Skeletal muscle satellite cell (primary cell): ENCODE results near the gene UQCR10.
A peak's percentile ranks its signal among the peaks of the same experiment; 100 is the strongest.

Source experiments
- H3K27me3 ChIP-seq: 2 replicates; pipeline ENCODE4 v1.7.0; 2013; ENCODE audit warnings: low read length; ENCODE audit not compliant: control insufficient read depth, insufficient read depth
- H3K36me3 ChIP-seq: 2 replicates; pipeline ENCODE4 v1.7.0; 2013; ENCODE audit warnings: mild to moderate bottlenecking, control low read depth, low read length; ENCODE audit not compliant: insufficient read depth
- H3K4me1 ChIP-seq: 2 replicates; pipeline ENCODE4 v1.7.0; 2013; ENCODE audit warnings: low read length; ENCODE audit not compliant: control insufficient read depth, insufficient read depth
- H3K4me2 ChIP-seq: 2 replicates; pipeline ENCODE4 v1.7.0; 2013; ENCODE audit warnings: mild to moderate bottlenecking, low read length
- H3K4me3 ChIP-seq: 2 replicates; pipeline ENCODE4 v1.7.0; 2013; ENCODE audit warnings: low read length
- H3K9ac ChIP-seq: 2 replicates; pipeline ENCODE4 v1.7.0; 2013; ENCODE audit warnings: mild to moderate bottlenecking, low read depth, low read length, moderate library complexity
- H3K9me3 ChIP-seq: replicated peaks from 2 replicates; pipeline ENCODE4 v1.7.0; 2013; ENCODE audit warnings: mild to moderate bottlenecking, control low read depth, low read length

Gene UQCR10

DNA sequence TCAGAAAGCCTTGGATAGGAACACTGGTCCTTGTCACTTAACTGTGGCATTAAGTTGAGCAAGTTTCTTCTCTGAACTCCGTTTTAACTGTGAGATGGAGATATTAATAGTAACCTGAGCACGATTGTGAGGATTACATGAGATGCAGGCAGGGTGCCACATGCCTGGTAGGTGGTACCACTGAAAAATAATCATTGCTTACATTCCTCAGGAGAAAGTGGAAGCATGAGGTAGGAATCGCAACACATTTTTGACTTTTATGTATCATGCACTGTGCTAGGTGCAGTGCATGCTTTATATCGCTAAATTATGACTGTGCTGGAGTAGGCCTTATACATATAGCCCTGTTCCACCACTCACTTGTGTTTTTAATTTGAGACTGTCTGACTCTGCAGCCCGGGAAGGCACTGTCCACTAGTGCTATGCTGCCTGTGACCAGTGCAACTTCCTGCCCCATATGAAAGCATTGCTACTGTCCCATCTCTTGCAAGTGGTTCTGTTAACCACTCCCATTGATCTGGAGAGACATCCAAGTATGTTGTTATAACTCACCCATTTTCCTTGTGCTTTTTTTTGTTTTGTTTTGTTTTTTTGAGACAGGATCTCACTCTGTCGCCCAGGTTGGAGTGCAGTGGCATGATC lies 1.0 kb downstream of the UQCR10 start:
- Histone ChIP-seq H3K4me3 (peak overlapping the region; percentile 89), H3K4me1 (peaks cover 22% of the 10 kb centered on the region), H3K9me3 (no peaks in the 10 kb centered on the region), H3K4me2 (peak overlapping the region; percentile 91), H3K36me3 (peaks cover 14% of the 10 kb centered on the region), H3K9ac (peak overlapping the region; percentile 95), H3K27me3 (no peaks in the 10 kb centered on the region)

DNA sequence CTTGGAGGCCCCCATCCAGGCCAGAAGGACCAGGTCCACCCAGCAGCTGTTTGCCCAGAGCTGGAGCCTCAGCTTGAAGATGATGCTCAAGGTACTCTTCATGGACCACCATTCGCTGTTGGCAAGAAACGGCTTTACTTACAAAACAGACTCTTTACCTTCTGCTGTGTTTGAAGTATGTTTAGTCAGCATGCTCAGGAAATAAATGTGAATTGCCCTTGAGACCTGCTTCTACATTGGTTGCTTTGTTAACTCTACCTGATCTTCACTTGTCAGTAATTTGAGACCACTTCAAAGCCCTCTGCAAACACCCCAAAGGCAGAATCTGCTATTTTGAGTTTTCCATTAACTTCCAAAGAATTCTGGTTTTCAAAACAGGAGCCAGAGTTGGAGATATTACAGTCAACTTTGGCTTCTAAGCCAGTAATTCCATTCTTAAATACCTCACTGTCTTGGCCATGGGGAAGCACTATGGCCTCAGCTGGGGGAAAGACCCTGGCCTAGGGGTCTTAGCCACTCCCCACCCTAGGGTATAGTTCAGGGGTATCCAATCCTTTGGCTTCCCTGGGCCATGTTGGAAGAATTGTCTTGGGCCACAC lies 2.7 kb downstream of the UQCR10 start:
- no peaks in the 10 kb centered on the region for H3K9me3 ChIP-seq
- H3K9ac ChIP-seq, result no peak overlapping the region
- peaks cover 26% of the 10 kb centered on the region for H3K4me1 ChIP-seq
- H3K4me2 ChIP-seq, result no peak overlapping the region
- H3K36me3 ChIP-seq, result peaks cover 14% of the 10 kb centered on the region
- no peaks in the 10 kb centered on the region for H3K27me3 ChIP-seq
- no peak overlapping the region for H3K4me3 ChIP-seq

DNA sequence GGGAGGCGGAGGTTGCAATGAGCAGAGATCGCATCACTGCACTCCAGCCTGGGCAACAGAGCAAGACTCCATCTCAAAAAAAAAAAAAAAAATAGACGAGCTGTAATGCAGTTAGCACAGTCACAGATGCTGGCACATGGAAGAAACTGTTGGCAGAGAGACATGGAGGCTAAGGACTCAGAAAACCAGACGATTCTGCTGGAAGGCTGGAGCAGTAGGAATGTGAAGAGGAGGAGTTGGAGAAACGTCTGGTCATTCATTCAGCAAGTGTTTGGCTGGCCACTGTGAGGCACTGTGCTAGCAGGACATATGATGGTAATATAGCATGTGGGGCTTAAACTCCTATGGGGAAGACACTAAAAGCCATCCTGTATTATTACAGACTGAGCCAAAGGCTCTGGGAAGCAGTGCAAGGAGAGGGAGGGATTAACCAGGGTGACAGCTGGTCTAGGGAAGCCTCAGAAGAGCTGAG lies 5.0 kb downstream of the UQCR10 start:
- no peak overlapping the region for H3K4me2 ChIP-seq
- H3K9ac ChIP-seq, result no peak overlapping the region
- H3K36me3 ChIP-seq, result peaks cover 14% of the 10 kb centered on the region
- peaks cover 21% of the 10 kb centered on the region for H3K4me1 ChIP-seq
- no peak overlapping the region for H3K4me3 ChIP-seq
- H3K27me3 ChIP-seq, result no peaks in the 10 kb centered on the region
- no peaks in the 10 kb centered on the region for H3K9me3 ChIP-seq

DNA sequence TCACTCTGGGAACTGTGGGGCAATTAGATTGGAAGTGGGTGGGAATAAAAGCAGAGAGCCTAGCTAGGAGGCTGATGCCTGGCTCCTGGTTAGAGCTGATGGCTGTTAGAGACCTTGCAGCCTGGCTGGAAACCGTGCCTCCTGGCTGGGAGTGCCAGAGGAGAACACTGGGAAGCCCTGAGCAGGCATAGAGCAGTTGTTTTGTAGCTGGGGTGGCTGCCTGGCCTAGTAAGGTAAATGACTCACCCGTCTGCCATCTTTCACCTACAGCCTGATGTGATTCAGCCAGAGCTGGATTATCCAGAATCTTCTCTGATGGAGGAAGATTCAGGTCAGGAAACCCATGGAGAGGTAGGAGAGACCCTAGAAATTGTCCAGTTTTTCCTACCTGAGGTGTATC lies 6.1 kb downstream of the UQCR10 start:
- Histone ChIP-seq H3K4me3 (no peak overlapping the region), H3K27me3 (no peaks in the 10 kb centered on the region), H3K4me1 (peaks cover 21% of the 10 kb centered on the region), H3K9ac (no peak overlapping the region), H3K36me3 (peaks cover 14% of the 10 kb centered on the region), H3K4me2 (no peak overlapping the region), H3K9me3 (no peaks in the 10 kb centered on the region)

DNA sequence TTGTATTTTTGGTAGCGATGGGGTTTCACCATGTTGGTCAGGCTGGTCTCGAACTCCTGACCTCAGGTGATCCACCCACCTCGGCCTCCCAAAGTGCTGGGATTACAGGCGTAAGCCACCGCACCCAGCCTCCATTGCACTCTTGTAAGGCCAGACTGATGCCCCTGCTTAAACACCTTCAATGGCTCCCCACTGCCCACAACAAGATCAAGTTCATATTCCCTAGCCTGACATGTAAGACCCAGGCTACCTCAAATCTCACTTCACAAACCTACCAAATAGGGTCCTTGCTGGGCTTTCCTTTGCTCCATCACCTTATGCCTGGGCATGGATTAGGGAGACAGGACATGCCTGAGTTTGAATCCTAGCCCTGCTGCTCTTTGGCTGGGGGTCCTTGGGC lies 13.1 kb downstream of the UQCR10 start:
- H3K4me1 ChIP-seq, result peaks cover 53% of the 10 kb centered on the region
- H3K4me3 ChIP-seq, result no peak overlapping the region
- H3K9me3 ChIP-seq, result no peaks in the 10 kb centered on the region
- no peaks in the 10 kb centered on the region for H3K27me3 ChIP-seq
- no peaks in the 10 kb centered on the region for H3K36me3 ChIP-seq
- H3K9ac ChIP-seq, result peak overlapping the region; percentile 52
- H3K4me2 ChIP-seq, result peak overlapping the region; percentile 62

DNA sequence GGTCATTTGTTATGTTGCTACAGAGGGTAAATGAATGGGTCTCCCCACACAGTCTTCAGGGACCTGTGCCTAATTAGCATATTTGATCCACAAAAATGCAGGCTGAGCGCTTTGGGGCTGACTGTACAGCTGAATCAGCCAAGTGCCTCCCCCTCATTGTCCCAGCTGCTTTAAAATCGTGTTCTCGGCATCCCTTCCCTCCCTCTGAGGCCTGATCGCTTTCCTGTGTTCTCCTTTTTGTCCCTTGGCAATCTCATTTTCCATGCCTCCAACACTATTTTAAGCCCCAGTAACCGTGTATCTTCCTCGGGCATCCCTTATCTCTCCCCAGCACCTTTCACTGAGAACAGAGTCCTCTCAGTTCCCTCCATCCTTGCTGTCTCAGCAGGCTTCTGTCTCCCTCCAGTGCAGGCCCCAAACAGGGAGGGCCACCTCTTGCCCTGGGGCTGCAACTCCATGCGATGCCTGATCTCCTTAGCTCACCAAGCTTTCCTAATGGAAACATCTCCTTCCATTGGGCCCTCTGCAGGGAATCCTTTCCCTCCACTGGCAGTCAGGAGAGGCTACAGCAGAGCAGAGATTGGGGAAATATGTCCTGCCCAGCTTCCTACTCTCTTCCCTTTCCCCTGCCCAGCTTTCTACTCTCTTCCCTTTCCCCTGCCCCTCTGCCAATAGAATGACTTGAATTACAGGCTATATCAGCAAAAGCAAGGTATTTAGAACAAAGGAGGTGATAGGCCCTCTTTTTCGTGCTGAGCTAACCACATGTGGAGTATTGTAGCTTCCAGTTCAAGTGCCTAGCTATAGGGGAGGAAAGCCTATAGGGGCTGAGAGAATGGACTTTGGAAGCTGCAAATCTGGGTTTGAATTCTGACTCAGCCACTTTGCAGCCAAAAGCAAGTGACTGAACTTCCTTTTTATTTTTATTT lies 13.8 kb downstream of the UQCR10 start:
- Histone ChIP-seq H3K9ac (peak overlapping the region; percentile 78), H3K4me1 (peaks cover 53% of the 10 kb centered on the region), H3K4me3 (no peak overlapping the region)

GRCh38 chr22:29782061-29782845 lies 15.1 kb downstream of the UQCR10 start:
- Histone ChIP-seq H3K4me2 (no peak overlapping the region), H3K27me3 (no peaks in the 10 kb centered on the region), H3K4me3 (no peak overlapping the region), H3K4me1 (peaks cover 53% of the 10 kb centered on the region), H3K9me3 (no peaks in the 10 kb centered on the region), H3K36me3 (peaks cover 4% of the 10 kb centered on the region), H3K9ac (peak overlapping the region; percentile 78)

More for the DNA sequence above, 13.8 kb downstream of the UQCR10 start:
- Histone ChIP-seq H3K4me2 (peak overlapping the region; percentile 62), H3K27me3 (no peaks in the 10 kb centered on the region), H3K36me3 (no peaks in the 10 kb centered on the region), H3K9me3 (no peaks in the 10 kb centered on the region)

GRCh38 chr22:29784451-29785361 lies 17.5 kb downstream of the UQCR10 start:
- H3K4me1 ChIP-seq, result peaks cover 35% of the 10 kb centered on the region
- H3K4me2 ChIP-seq, result peak overlapping the region; percentile 16
- H3K9ac ChIP-seq, result no peak overlapping the region
- H3K27me3 ChIP-seq, result no peaks in the 10 kb centered on the region
- H3K4me3 ChIP-seq, result no peak overlapping the region
- peaks cover 29% of the 10 kb centered on the region for H3K36me3 ChIP-seq
- no peaks in the 10 kb centered on the region for H3K9me3 ChIP-seq

DNA sequence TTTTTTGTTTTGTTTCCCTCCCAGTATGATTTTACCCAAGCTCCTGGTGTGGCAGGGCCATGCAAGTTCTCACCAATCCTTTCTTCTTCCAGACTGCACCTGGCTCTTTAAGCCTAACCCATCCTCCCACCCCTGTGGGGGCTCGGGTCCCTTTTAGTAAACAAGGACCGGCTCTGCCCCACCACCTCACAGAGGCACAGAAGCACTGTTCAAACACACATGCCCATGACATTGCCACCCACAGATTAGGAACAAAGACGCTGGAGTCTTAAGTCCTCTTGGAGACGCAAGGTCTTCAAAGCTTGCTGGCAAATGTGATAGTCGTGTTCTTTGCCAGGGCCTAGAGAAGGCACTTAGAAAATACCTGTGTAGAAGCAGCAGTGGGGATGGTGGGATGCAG lies 18.9 kb downstream of the UQCR10 start:
- H3K9me3 ChIP-seq, result no peaks in the 10 kb centered on the region
- no peak overlapping the region for H3K4me2 ChIP-seq
- peaks cover 24% of the 10 kb centered on the region for H3K4me1 ChIP-seq

GRCh38 chr22:29787371-29787980 lies 20.3 kb downstream of the UQCR10 start:
- no peaks in the 10 kb centered on the region for H3K9me3 ChIP-seq
- H3K4me1 ChIP-seq, result peaks cover 10% of the 10 kb centered on the region
- H3K4me2 ChIP-seq, result no peak overlapping the region
- H3K36me3 ChIP-seq, result peaks cover 51% of the 10 kb centered on the region
- no peak overlapping the region for H3K4me3 ChIP-seq
- H3K9ac ChIP-seq, result no peak overlapping the region
- no peaks in the 10 kb centered on the region for H3K27me3 ChIP-seq

More for the DNA sequence above, 18.9 kb downstream of the UQCR10 start:
- H3K9ac ChIP-seq, result no peak overlapping the region
- H3K27me3 ChIP-seq, result no peaks in the 10 kb centered on the region
- peaks cover 40% of the 10 kb centered on the region for H3K36me3 ChIP-seq
- H3K4me3 ChIP-seq, result no peak overlapping the region
